MM.1S (cell line): ENCODE measurements around the gene PIK3R6.

Experiments
- EZH2 ChIP-seq: fragments of 300-600 bp; sonication (generic); optimal IDR thresholded peaks from 2 replicates; pipeline ENCODE3; 2017; ENCODE audit warnings: low read depth, mild to moderate bottlenecking, antibody characterized with exemption, low read length, mixed read lengths
- EZH2phosphoT487 ChIP-seq: fragments of 300-600 bp; sonication (generic); IDR thresholded peaks from 2 replicates; pipeline ENCODE4 v1.6.1; 2018; ENCODE audit warnings: antibody characterized with exemption, low read length
- TF ChIP-seq, protein P1 (sequence below): fragments of 300-600 bp; sonication (generic); IDR thresholded peaks from 2 replicates; pipeline ENCODE4 v1.5.1; 2016; ENCODE audit warnings: antibody characterized with exemption, low read length, mixed read lengths

DNA sequence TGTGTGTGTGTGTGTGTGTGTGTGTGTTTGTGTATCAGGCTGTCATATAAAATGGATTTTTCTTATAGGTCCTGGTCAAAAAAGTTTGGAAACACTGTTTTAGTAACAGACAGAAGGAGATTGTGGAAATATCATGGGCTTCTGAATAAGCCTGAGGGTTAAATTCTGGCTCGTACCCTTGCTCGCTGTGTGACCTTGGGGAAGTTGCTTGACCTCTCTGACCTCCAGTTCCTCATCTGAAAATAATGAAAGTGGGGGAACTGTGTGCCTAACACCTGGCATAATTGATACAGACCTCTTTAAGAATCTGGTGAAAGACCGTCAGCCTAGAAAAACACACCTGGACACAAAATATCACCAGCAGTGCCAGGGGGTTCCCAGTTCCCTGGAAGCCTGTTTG, 25.6 kb upstream of the PIK3R6 start:
- TF ChIP-seq, protein P1, sequence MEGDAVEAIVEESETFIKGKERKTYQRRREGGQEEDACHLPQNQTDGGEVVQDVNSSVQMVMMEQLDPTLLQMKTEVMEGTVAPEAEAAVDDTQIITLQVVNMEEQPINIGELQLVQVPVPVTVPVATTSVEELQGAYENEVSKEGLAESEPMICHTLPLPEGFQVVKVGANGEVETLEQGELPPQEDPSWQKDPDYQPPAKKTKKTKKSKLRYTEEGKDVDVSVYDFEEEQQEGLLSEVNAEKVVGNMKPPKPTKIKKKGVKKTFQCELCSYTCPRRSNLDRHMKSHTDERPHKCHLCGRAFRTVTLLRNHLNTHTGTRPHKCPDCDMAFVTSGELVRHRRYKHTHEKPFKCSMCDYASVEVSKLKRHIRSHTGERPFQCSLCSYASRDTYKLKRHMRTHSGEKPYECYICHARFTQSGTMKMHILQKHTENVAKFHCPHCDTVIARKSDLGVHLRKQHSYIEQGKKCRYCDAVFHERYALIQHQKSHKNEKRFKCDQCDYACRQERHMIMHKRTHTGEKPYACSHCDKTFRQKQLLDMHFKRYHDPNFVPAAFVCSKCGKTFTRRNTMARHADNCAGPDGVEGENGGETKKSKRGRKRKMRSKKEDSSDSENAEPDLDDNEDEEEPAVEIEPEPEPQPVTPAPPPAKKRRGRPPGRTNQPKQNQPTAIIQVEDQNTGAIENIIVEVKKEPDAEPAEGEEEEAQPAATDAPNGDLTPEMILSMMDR = no peak
- no peak for TF ChIP-seq EZH2
- no peak for TF ChIP-seq EZH2phosphoT487
